ENCODE results near the gene DELE1. TPM values are rescaled to one million over a fixed set of nuclear protein-coding genes. Genes with fewer than 3 reads are reported as not detected.

The DELE1 gene
- polyA plus RNA-seq, 6 donors from 2014 or later = 39.1 to 51.1 (median 44.1) TPM

GRCh38 chr5:141902015-141902814 lies 21.5 kb upstream of the DELE1 start:
- Mint-ChIP-seq H3K36me3 (no peaks in the 10 kb centered on the region), H3K4me1 (no peaks in the 10 kb centered on the region), H3K4me3 (no peak overlapping the region), H3K9me3 (peaks cover 0 to 10% (median 4%) of the 10 kb centered on the region in 7 donors), H3K27me3 (peaks cover 17 to 47% (median 28%) of the 10 kb centered on the region in 3 donors), H3K27ac (no peak overlapping the region)
- DNase-seq = no peak
- ATAC-seq (ENCODE audit: low read depth in 2 of 2) = no peak

GRCh38 chr5:141903261-141903660 lies 20.4 kb upstream of the DELE1 start:
- Mint-ChIP-seq H3K4me3 (no peak overlapping the region), H3K27ac (no peak overlapping the region), H3K4me1 (no peaks in the 10 kb centered on the region), H3K27me3 (peaks cover 17 to 47% (median 26%) of the 10 kb centered on the region in 3 donors), H3K9me3 (peaks cover 0 to 10% (median 4%) of the 10 kb centered on the region in 7 donors), H3K36me3 (no peaks in the 10 kb centered on the region)
- no peak for DNase-seq
- ATAC-seq (ENCODE audit: low read depth in 2 of 2) = no peak

- ATAC-seq (ENCODE audit: low read depth in 2 of 2) (no peak), DNase-seq (no peak)
- Mint-ChIP-seq H3K27ac (no peak overlapping the region), H3K4me3 (no peak overlapping the region), H3K27me3 (peaks cover 17 to 57% (median 24%) of the 10 kb centered on the region in 3 donors), H3K9me3 (peaks cover 0 to 10% (median 4%) of the 10 kb centered on the region in 7 donors), H3K4me1 (no peaks in the 10 kb centered on the region), H3K36me3 (no peaks in the 10 kb centered on the region)
These were observed 19.1 kb upstream of the DELE1 start for GRCh38 chr5:141904551-141904950.

GRCh38 chr5:141906517-141906916 lies 17.2 kb upstream of the DELE1 start:
- H3K27ac Mint-ChIP-seq = no peak overlapping the region
- peaks cover 0 to 10% (median 4%) of the 10 kb centered on the region in 7 donors for H3K9me3 Mint-ChIP-seq
- H3K4me1 Mint-ChIP-seq = no peaks in the 10 kb centered on the region
- no peaks in the 10 kb centered on the region for H3K36me3 Mint-ChIP-seq
- ATAC-seq (ENCODE audit: low read depth in 2 of 2) (no peak), DNase-seq (no peak)
- peaks cover 21 to 55% (median 28%) of the 10 kb centered on the region in 3 donors for H3K27me3 Mint-ChIP-seq
- H3K4me3 Mint-ChIP-seq = no peak overlapping the region

GRCh38 chr5:141906972-141907371 lies 16.7 kb upstream of the DELE1 start:
- no peak for ATAC-seq (ENCODE audit: low read depth in 2 of 2)
- no peak overlapping the region for H3K4me3 Mint-ChIP-seq
- no peaks in the 10 kb centered on the region for H3K36me3 Mint-ChIP-seq
- peaks cover 17 to 55% (median 24%) of the 10 kb centered on the region in 3 donors for H3K27me3 Mint-ChIP-seq
- no peak for DNase-seq
- H3K27ac Mint-ChIP-seq = no peak overlapping the region
- H3K9me3 Mint-ChIP-seq = peaks cover 0 to 10% (median 4%) of the 10 kb centered on the region in 7 donors
- no peaks in the 10 kb centered on the region for H3K4me1 Mint-ChIP-seq

GRCh38 chr5:141908796-141909195 lies 14.9 kb upstream of the DELE1 start:
- Mint-ChIP-seq H3K4me1 (peaks cover 7 to 9% (median 8%) of the 10 kb centered on the region in 3 donors), H3K9me3 (peaks cover 0 to 10% (median 4%) of the 10 kb centered on the region in 7 donors), H3K4me3 (peak overlapping the region in 1 of 8 donors; percentile 76), H3K27ac (no peak overlapping the region), H3K27me3 (peaks cover 12 to 42% (median 17%) of the 10 kb centered on the region in 3 donors), H3K36me3 (no peaks in the 10 kb centered on the region)
- DNase-seq (no peak), ATAC-seq (ENCODE audit: low read depth in 2 of 2) (no peak)

GRCh38 chr5:141909212-141909611 lies 14.5 kb upstream of the DELE1 start:
- H3K27ac Mint-ChIP-seq = no peak overlapping the region
- no peak overlapping the region for H3K4me3 Mint-ChIP-seq
- no peaks in the 10 kb centered on the region for H3K36me3 Mint-ChIP-seq
- H3K27me3 Mint-ChIP-seq = peaks cover 12 to 37% (median 17%) of the 10 kb centered on the region in 3 donors
- peaks cover 7 to 11% (median 9%) of the 10 kb centered on the region in 3 donors for H3K4me1 Mint-ChIP-seq
- ATAC-seq (ENCODE audit: low read depth in 2 of 2) = no peak
- peaks cover 0 to 10% (median 4%) of the 10 kb centered on the region in 7 donors for H3K9me3 Mint-ChIP-seq
- DNase-seq = no peak

- H3K36me3 Mint-ChIP-seq = no peaks in the 10 kb centered on the region
- H3K9me3 Mint-ChIP-seq = peaks cover 0 to 9% (median 4%) of the 10 kb centered on the region in 7 donors
- peaks cover 7 to 16% (median 9%) of the 10 kb centered on the region in 3 donors for H3K4me1 Mint-ChIP-seq
- peak overlapping the region in 1 of 6 donors; percentile 40 for H3K27ac Mint-ChIP-seq
- H3K4me3 Mint-ChIP-seq = peak overlapping the region in 1 of 8 donors; percentile 3
- peaks cover 12 to 29% (median 17%) of the 10 kb centered on the region in 3 donors for H3K27me3 Mint-ChIP-seq
- no peak for ATAC-seq (ENCODE audit: low read depth in 2 of 2)
- DNase-seq = no peak
These were observed 13.4 kb upstream of the DELE1 start for GRCh38 chr5:141910271-141910673.

- Mint-ChIP-seq H3K4me3 (peak overlapping the region; percentile 61 to 91 (median 85)), H3K27me3 (peaks cover 5 to 31% (median 14%) of the 10 kb centered on the region in 3 donors), H3K27ac (peak overlapping the region in 3 of 6 donors; percentile 5 to 76 (median 26)), H3K4me1 (peaks cover 18 to 28% (median 22%) of the 10 kb centered on the region in 3 donors), H3K36me3 (no peaks in the 10 kb centered on the region), H3K9me3 (peaks cover 0 to 4% (median 0%) of the 10 kb centered on the region in 7 donors)
- DNase-seq = no peak
- peak; percentile 34 for ATAC-seq (ENCODE audit: low read depth in 2 of 2)
These were observed 10.0 kb upstream of the DELE1 start for GRCh38 chr5:141913560-141914198.

- no peaks in the 10 kb centered on the region for H3K36me3 Mint-ChIP-seq
- peak overlapping the region in 2 of 6 donors; percentile 4 to 34 for H3K27ac Mint-ChIP-seq
- DNase-seq (peak; percentile 38), ATAC-seq (ENCODE audit: low read depth in 2 of 2) (peak; percentile 73 to 76)
- peaks cover 5 to 25% (median 9%) of the 10 kb centered on the region in 3 donors for H3K27me3 Mint-ChIP-seq
- peaks cover 0 to 2% (median 0%) of the 10 kb centered on the region in 7 donors for H3K9me3 Mint-ChIP-seq
- peaks cover 18 to 28% (median 22%) of the 10 kb centered on the region in 3 donors for H3K4me1 Mint-ChIP-seq
- H3K4me3 Mint-ChIP-seq = peak overlapping the region; percentile 61 to 91 (median 85)
These were observed 9.4 kb upstream of the DELE1 start for GRCh38 chr5:141914199-141914743.

- H3K4me3 Mint-ChIP-seq = peak overlapping the region; percentile 44 to 79 (median 70)
- H3K27me3 Mint-ChIP-seq = peaks cover 5 to 23% (median 9%) of the 10 kb centered on the region in 3 donors
- ATAC-seq (ENCODE audit: low read depth in 2 of 2) (no peak), DNase-seq (no peak)
- no peaks in the 10 kb centered on the region for H3K36me3 Mint-ChIP-seq
- peaks cover 0 to 2% (median 0%) of the 10 kb centered on the region in 7 donors for H3K9me3 Mint-ChIP-seq
- peak overlapping the region in 2 of 6 donors; percentile 4 to 87 for H3K27ac Mint-ChIP-seq
- H3K4me1 Mint-ChIP-seq = peaks cover 18 to 28% (median 22%) of the 10 kb centered on the region in 3 donors
These were observed 8.9 kb upstream of the DELE1 start for GRCh38 chr5:141914797-141915196.

- H3K36me3 Mint-ChIP-seq = no peaks in the 10 kb centered on the region
- no peaks in the 10 kb centered on the region for H3K9me3 Mint-ChIP-seq
- H3K4me1 Mint-ChIP-seq = peaks cover 18 to 28% (median 22%) of the 10 kb centered on the region in 3 donors
- H3K27me3 Mint-ChIP-seq = peaks cover 0 to 16% (median under 1%) of the 10 kb centered on the region in 3 donors
- peak in 1 of 2 donors; percentile 10 for ATAC-seq (ENCODE audit: low read depth in 2 of 2)
- DNase-seq = no peak
- peak overlapping the region in 1 of 8 donors; percentile 40 for H3K4me3 Mint-ChIP-seq
- no peak overlapping the region for H3K27ac Mint-ChIP-seq
These were observed 7.8 kb upstream of the DELE1 start for GRCh38 chr5:141915881-141916336.

GRCh38 chr5:141916522-141916921 lies 7.1 kb upstream of the DELE1 start:
- peaks cover 0 to 16% (median 0%) of the 10 kb centered on the region in 3 donors for H3K27me3 Mint-ChIP-seq
- H3K4me1 Mint-ChIP-seq = peaks cover 18 to 28% (median 22%) of the 10 kb centered on the region in 3 donors
- no peaks in the 10 kb centered on the region for H3K9me3 Mint-ChIP-seq
- H3K36me3 Mint-ChIP-seq = no peaks in the 10 kb centered on the region
- peak overlapping the region in 2 of 8 donors; percentile 36 to 54 for H3K4me3 Mint-ChIP-seq
- DNase-seq (no peak), ATAC-seq (ENCODE audit: low read depth in 2 of 2) (no peak)
- H3K27ac Mint-ChIP-seq = no peak overlapping the region
